HG03521 (cell line): ENCODE measurements around the gene PXDN.
"Not testable (repeated sequence)": the region's sequence is repeated elsewhere in the genome, so short reads cannot be mapped to it uniquely, and the experiment has no call there.

Experiments used
- ATAC-seq: cut with Tn5 transposase; IDR thresholded peaks from one replicate; pipeline ENCODE4 v1.9.1; 2021; ENCODE audit warnings: mild to moderate bottlenecking, moderate library complexity; ENCODE audit not compliant: unreplicated experiment

PXDN gene

GRCh38 chr2:1742681-1743395 lies 1.5 kb downstream of the PXDN start:
- no peak for ATAC-seq

GRCh38 chr2:1742301-1742680 lies 2.0 kb downstream of the PXDN start:
- ATAC-seq: no peak

- ATAC-seq: no peak
Observed at GRCh38 chr2:1741851-1742250, 2.5 kb downstream of the PXDN start.

- no peak for ATAC-seq
Observed at GRCh38 chr2:1740716-1741589, 3.4 kb downstream of the PXDN start.

GRCh38 chr2:1739961-1740715 lies 4.2 kb downstream of the PXDN start:
- no peak for ATAC-seq

GRCh38 chr2:1739322-1739957 lies 4.9 kb downstream of the PXDN start:
- ATAC-seq: no peak

GRCh38 chr2:1738646-1739302 lies 5.5 kb downstream of the PXDN start:
- no peak for ATAC-seq

GRCh38 chr2:1738163-1738562 lies 6.2 kb downstream of the PXDN start:
- no peak for ATAC-seq

GRCh38 chr2:1736997-1737480 lies 7.3 kb downstream of the PXDN start:
- no peak for ATAC-seq

- no peak for ATAC-seq
Observed at GRCh38 chr2:1736045-1736444, 8.3 kb downstream of the PXDN start.

- not testable (repeated sequence) for ATAC-seq
Observed at GRCh38 chr2:1733298-1733697, 11.0 kb downstream of the PXDN start.

GRCh38 chr2:1731963-1732768 lies 12.1 kb downstream of the PXDN start:
- no peak for ATAC-seq

GRCh38 chr2:1731447-1731962 lies 12.8 kb downstream of the PXDN start:
- no peak for ATAC-seq

GRCh38 chr2:1730015-1730927 lies 14.0 kb downstream of the PXDN start:
- no peak for ATAC-seq

- ATAC-seq: no peak
Observed at GRCh38 chr2:1729242-1729641, 15.1 kb downstream of the PXDN start.

- no peak for ATAC-seq
Observed at GRCh38 chr2:1728821-1729220, 15.5 kb downstream of the PXDN start.

- no peak for ATAC-seq
Observed at GRCh38 chr2:1727796-1728474, 16.4 kb downstream of the PXDN start.
